ENCODE measurements around the gene PCDHA2.
"Not testable (repeated sequence)": the region's sequence is repeated elsewhere in the genome, so short reads cannot be mapped to it uniquely, and the experiment has no call there.

PCDHA2 gene

GRCh38 chr5:140821375-140822280, 27.0 kb downstream of the PCDHA2 start, which contains the start of gene PCDHA5:
Gene PCDHA5 (plus strand): TSS chr5:140821613.
- DNase-seq, result no peak

GRCh38 chr5:140822281-140822629, 27.6 kb downstream of the PCDHA2 start:
- no peak for DNase-seq

- not testable (repeated sequence) for DNase-seq
Observed at GRCh38 chr5:140822969-140823368, 28.3 kb downstream of the PCDHA2 start.

- DNase-seq, result no peak
Observed at GRCh38 chr5:140823475-140823874, 28.8 kb downstream of the PCDHA2 start.

GRCh38 chr5:140827704-140828361, 33.2 kb downstream of the PCDHA2 start, which contains the start of gene PCDHA6:
Gene PCDHA6 (plus strand): TSS chr5:140827960. CDS start chr5:140828092, 132 bp downstream.
- no peak for DNase-seq

GRCh38 chr5:140828362-140828737, 33.7 kb downstream of the PCDHA2 start:
- no peak for DNase-seq

GRCh38 chr5:140829511-140830501, 35.2 kb downstream of the PCDHA2 start:
- DNase-seq, result not testable (repeated sequence)

GRCh38 chr5:140833993-140834392, 39.3 kb downstream of the PCDHA2 start, which contains the start of gene PCDHA7:
Gene PCDHA7 (plus strand): TSS chr5:140834269. CDS start chr5:140834384, 115 bp downstream.
- DNase-seq, result no peak

GRCh38 chr5:140834439-140835008, 39.9 kb downstream of the PCDHA2 start:
- DNase-seq, result not testable (repeated sequence)

- DNase-seq, result no peak
Observed at GRCh38 chr5:140835622-140836510, 41.2 kb downstream of the PCDHA2 start.

- DNase-seq, result no peak
Observed at GRCh38 chr5:140840978-140841962, 46.6 kb downstream of the PCDHA2 start, which contains the start of gene PCDHA8. Gene PCDHA8 (plus strand): TSS chr5:140841187. CDS start chr5:140841322, 135 bp downstream.

- no peak for DNase-seq
Observed at GRCh38 chr5:140842798-140843733, 48.4 kb downstream of the PCDHA2 start.
